Keratinocyte (primary cell): ENCODE measurements around the gene PLD4.

Experiments
- EZH2 ChIP-seq: IDR thresholded peaks from one replicate; pipeline ENCODE4 v1.6.1; 2012; ENCODE audit warnings: inconsistent platforms, mild to moderate bottlenecking, low read length, moderate library complexity
- TF ChIP-seq, protein P1 (sequence below), 3 experiments: IDR thresholded peaks in 1 of 3; conservative IDR thresholded peaks in 1 of 3; optimal IDR thresholded peaks in 1 of 3; 2 replicates in 2 of 3; 3 replicates in 1 of 3; pipeline versions ENCODE3 to v1.5.1; 2011; ENCODE audit warnings: low read length in 3 of 3, mild to moderate bottlenecking in 3 of 3, moderate library complexity in 2 of 3, control low read depth in 1 of 3, inconsistent platforms in 1 of 3; ENCODE audit not compliant: insufficient read depth in 2 of 3; ENCODE audit errors: extremely low read depth in 1 of 3

DNA sequence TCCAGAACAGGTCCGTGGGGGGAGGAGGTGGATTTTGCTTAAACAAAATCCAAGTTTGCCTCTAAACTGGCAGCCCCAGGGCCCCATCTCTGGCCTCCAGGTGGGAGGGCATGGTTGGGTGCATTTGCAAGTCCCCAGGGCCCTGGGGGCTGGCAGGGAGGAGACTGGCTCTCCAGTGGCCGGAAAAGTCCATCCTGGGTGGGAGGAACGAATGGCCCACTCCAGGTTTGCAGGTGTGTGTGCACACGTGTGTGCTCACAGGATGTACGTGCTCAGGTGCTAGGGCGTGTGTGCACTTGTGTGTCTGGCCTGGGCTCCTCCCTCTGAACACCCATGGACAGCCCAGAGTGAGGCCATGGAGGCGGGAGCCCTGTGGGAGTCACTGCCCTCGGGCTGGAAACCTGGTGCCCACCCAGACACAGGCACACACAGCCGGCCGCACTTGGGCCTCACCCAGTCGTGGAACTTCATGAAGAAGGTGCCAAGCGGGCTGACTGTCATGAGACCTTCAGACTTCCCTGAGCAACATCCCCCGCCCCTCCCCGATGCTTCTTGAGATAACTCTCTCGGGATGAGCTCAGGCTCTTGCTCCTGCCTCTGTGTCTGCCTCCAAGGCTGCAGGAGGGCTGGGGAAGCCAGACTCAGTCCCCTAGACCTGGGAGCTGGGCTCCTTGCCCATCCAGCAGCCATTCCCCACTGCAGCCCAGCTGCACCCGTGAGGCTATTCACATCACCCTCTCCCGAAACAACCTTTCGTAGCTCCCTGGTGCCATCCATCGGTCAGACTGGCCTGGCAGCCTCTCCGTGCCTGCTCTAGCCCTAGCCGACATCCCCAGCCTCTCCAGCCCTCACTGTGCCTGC is 44.1 kb downstream of the PLD4 start:
- TF ChIP-seq, protein P1, sequence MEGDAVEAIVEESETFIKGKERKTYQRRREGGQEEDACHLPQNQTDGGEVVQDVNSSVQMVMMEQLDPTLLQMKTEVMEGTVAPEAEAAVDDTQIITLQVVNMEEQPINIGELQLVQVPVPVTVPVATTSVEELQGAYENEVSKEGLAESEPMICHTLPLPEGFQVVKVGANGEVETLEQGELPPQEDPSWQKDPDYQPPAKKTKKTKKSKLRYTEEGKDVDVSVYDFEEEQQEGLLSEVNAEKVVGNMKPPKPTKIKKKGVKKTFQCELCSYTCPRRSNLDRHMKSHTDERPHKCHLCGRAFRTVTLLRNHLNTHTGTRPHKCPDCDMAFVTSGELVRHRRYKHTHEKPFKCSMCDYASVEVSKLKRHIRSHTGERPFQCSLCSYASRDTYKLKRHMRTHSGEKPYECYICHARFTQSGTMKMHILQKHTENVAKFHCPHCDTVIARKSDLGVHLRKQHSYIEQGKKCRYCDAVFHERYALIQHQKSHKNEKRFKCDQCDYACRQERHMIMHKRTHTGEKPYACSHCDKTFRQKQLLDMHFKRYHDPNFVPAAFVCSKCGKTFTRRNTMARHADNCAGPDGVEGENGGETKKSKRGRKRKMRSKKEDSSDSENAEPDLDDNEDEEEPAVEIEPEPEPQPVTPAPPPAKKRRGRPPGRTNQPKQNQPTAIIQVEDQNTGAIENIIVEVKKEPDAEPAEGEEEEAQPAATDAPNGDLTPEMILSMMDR (optimal IDR thresholded peaks at IDR 0.05 in 1 of 3, IDR thresholded peaks at IDR 0.05 in 1 of 3, conservative IDR thresholded peaks at IDR 0.05 in 1 of 3; ENCODE audit: extremely low read depth in 1 of 3, insufficient read depth in 2 of 3, low read length in 3 of 3) = peak in 2 of 3 experiments; percentile 27 to 42
- TF ChIP-seq EZH2 = no peak
